Peyer's patch (tissue), 4 donors: ENCODE measurements around the gene ANKLE2.

Experiments
- POLR2A ChIP-seq, 2 donors: fragments of 450-650 bp; IDR thresholded peaks; one replicate each; pipeline ENCODE4 v1.5.1; 2017; ENCODE audit warnings: antibody characterized with exemption in 2 of 2, mild to moderate bottlenecking in 2 of 2, moderate library complexity in 2 of 2
- TF ChIP-seq, protein P1 (sequence below), 6 experiments: fragments of 450-650 bp in 4 of 6; fragments of 200-600 bp in 2 of 6; sonication (generic) in 1 of 6; IDR thresholded peaks; one replicate each; pipeline ENCODE4 v1.5.1; 2017 to 2019; ENCODE audit warnings: antibody characterized with exemption in 6 of 6, mild to moderate bottlenecking in 3 of 6, moderate library complexity in 1 of 6

DNA sequence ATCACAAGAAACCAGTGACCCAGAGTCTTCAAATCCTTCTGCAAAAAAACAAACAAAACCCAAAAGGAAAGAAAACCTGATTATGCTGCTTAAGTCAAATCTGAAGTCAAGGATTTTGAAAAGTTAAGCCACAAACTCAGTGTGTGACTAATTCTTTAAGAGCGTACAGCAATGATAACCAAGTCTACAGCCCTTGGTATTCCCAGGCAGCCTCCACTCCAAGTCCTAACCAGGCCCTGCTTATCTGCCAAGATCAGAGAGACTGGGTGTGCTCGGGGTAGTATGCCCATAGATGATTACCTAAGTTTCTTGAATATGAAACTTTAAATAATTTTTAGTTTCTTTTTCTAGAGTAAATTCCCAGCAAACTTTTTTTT is 37.9 kb downstream of the ANKLE2 start:
- no peak for TF ChIP-seq POLR2A (IDR thresholded peaks at IDR 0.05)
- TF ChIP-seq, protein P1, sequence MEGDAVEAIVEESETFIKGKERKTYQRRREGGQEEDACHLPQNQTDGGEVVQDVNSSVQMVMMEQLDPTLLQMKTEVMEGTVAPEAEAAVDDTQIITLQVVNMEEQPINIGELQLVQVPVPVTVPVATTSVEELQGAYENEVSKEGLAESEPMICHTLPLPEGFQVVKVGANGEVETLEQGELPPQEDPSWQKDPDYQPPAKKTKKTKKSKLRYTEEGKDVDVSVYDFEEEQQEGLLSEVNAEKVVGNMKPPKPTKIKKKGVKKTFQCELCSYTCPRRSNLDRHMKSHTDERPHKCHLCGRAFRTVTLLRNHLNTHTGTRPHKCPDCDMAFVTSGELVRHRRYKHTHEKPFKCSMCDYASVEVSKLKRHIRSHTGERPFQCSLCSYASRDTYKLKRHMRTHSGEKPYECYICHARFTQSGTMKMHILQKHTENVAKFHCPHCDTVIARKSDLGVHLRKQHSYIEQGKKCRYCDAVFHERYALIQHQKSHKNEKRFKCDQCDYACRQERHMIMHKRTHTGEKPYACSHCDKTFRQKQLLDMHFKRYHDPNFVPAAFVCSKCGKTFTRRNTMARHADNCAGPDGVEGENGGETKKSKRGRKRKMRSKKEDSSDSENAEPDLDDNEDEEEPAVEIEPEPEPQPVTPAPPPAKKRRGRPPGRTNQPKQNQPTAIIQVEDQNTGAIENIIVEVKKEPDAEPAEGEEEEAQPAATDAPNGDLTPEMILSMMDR (IDR thresholded peaks at IDR 0.05) = no peak
